NCI-H345 treated with DMSO at 0.1 percent for 48 hours (cell line): ENCODE data around the gene CYP20A1.
"Not testable (repeated sequence)": the region's sequence is repeated elsewhere in the genome, so short reads cannot be mapped to it uniquely, and the experiment has no call there.

Experiments used
- DNase-seq: peaks from one replicate; lab custom pipeline; 2025; ENCODE audit not compliant: unreplicated experiment; lab: John Stamatoyannopoulos, UW

Gene CYP20A1, protein sequence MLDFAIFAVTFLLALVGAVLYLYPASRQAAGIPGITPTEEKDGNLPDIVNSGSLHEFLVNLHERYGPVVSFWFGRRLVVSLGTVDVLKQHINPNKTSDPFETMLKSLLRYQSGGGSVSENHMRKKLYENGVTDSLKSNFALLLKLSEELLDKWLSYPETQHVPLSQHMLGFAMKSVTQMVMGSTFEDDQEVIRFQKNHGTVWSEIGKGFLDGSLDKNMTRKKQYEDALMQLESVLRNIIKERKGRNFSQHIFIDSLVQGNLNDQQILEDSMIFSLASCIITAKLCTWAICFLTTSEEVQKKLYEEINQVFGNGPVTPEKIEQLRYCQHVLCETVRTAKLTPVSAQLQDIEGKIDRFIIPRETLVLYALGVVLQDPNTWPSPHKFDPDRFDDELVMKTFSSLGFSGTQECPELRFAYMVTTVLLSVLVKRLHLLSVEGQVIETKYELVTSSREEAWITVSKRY

DNA sequence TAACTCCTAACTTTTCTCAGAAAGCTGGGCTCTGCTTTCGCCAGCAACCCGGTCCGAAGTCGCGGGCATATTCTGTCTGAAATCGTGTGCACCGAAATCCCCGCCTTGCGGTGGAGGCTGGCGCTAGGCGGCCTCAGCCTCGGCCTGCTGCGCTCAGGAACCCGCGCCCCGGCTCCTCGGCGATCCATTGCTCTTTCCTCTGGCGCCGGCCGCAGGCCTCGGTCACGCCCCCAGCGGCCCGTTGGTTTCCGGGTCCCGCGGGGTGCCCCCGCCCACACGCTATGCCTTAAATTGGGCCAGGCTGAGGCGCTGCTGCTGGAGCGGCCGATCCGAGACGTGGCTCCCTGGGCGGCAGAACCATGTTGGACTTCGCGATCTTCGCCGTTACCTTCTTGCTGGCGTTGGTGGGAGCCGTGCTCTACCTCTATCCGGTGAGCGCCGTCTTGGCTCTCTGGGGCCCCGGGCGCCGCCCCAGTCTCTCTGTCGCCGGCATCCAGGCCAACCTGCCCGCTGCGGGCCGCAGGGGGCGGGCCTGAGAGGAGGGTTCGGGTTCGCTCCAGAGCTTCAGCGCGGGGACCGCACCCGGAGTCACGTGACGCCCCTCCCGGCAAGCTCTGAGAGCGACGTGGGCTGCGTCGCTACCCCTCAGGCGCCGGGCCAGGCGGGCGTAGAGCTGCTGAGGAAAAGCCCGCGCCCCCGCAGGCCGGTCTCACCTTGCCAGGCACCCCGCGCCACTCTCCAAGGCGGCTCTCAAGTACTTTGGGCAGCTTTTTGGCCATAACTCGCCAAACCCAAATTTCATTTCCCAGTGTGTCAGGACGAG, at the start of gene CYP20A1:
CYP20A1 (plus strand) TSS at position 315 of the 823 bp plus-strand sequence; CDS start at position 360, 45 bp downstream.
- DNase-seq = peak; percentile 90

DNA sequence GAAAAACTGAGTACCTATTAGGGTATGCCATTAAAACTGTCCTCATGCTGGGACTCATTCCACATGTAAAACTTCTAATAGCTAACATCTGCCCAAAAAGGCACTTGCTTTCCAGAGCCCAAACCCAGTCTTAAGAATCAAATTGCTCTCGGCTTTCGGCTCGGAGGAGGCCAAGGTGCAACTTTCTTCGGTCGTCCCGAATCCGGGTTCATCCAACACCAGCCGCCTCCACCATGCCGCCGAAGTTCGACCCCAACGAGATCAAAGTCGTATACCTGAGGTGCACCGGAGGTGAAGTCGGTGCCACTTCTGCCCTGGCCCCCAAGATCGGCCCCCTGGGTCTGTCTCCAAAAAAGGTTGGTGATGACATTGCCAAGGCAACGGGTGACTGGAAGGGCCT, 48.3 kb upstream of the CYP20A1 start:
- not testable (repeated sequence) for DNase-seq

DNA sequence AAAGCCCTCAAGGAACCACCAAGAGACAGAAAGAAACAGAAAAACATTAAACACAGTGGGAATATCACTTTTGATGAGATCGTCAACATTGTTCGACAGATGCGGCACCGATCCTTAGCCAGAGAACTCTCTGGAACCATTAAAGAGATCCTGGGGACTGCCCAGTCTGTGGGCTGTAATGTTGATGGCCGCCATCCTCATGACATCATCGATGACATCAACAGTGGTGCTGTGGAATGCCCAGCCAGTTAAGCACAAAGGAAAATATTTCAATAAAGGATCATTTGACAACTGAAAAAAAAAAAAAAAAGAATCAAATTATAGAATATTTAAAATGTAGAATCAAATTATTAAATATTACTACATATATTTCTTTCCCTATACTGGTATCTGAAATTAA, 47.8 kb upstream of the CYP20A1 start:
- DNase-seq = not testable (repeated sequence)

DNA sequence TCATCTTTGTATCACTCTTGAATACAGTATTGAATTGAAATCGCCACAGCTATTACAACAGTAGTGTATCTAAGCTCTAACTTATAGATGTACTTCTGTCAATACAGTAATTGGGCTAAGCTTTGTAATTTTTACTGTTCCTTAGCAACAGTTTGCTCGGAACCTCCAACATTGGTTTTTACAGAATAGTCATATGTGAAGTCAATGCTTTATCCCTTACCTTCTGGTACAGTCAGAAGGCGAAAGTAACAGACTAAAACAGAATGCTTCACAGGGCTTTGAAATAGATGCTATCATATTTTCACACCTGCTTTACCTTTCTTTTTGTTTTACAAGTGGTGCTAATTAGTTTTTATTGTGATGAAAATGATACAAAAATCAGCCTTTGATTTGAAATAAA, 46.9 kb upstream of the CYP20A1 start:
- no peak for DNase-seq

DNA sequence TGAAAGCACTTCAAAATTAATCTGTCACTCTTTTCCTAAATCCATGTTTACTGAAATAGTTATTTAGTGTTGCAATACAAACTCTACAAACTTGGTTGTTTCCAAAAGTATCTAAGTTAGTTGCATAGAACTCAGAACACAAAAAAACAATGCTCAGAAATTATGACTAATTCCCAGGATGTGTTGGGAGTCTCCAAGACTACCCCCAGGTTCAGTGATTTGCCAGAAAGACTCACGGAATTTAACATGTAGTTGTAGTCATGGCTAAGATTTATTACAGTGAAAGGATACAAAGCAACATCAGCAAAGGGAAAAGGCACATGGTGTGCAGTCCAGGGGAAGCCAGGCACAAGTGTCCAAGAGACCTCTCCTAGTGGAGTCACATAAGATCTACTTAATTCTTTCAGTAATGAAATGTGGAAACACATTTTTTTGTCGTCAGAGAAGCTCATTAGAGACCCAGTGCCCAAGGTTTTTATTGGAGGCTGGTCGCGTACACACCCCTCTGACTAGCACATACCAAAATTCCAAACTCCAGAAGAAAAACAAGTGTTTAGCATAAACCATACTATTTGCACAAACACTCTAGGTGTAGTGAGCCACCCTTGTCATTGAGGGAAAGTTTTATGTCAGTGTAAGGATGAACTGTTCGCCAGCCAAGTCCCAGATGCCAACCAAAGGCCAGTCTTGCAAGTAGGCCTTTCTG, 43.3 kb upstream of the CYP20A1 start:
- DNase-seq = no peak

DNA sequence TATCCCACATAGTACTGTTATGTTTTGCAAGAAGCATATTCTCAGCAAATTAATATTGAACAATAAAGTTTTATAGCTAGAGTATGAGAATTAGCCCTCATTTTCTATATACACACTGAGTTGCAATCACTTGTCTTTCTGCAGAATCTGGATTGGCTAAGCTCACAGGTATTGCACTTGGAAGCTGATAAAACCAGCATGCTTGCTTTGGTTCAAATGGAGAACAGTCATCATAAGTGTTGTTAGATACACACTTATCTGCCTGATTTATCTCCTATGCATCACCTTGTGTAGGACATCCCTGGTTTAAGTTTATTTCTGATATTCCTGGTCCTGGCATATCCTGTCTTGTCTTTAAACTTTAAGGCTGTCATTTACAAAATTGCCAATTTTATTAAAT, 38.0 kb upstream of the CYP20A1 start:
- DNase-seq = no peak

DNA sequence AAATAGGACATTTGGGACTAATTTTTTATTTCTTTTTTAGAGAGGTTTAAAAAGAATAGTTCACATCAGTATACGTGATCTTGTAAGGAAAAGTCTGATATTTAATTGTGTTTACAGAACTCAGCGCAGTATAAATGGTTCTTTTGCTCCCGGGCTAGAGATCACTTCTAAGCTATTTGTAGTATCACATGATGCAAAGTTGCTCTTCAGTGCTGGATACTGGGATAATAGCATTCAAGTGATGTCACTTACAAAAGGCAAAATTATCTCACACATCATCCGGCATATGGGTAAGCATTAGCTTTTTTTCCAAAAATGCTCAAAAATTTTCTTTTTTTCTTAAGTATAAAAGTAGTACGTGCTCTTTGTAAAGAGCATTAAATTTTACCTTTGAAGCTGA, 37.4 kb upstream of the CYP20A1 start:
- DNase-seq = no peak

DNA sequence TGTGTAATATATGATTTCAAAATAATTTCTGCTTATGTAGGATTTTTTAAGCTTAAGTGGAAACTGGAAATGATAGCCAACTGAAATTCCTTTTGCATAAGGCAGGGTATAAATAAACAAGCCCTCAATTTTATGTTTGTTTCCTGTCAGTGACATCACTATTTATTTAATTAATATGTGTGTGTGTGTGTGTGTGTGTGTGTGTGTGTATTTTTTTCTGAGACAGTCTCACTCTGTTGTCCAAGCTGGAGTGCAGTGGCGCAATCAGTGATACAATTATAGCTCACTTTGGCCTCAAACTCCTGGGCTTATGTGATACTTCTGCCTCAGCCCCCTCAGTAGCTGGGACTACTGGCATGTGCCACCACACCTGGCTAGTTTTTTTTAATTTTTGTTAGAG, 29.3 kb upstream of the CYP20A1 start:
- DNase-seq = no peak

DNA sequence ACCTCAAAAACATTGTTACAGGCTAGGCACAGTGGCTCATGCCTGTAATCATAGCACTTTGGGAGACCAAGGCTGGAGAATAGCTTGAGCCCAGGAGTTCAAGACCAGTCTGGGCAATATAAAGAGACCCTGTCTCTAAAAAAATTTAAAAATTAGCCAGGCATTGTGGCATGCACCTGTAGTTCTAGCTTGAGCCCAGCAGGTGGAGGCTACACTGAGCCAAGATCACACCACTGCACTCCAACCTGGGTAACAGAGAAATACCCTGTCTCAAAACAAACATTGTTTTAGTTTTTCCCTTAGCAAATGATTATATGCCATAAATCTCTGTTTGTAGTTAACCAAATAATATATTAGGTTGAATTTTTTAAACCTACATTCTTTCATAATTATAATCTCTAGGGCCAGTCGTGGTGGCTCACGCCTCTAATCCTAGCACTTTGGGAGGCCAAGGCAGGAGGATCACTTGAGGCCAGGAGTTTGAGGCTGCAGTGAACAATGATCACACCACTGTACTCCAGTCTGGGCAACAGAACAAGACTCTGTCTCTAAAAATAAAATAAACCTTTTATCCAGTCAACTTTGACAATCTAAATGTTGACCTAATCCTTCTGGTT, 13.3 kb upstream of the CYP20A1 start:
- peak; percentile 4 for DNase-seq

DNA sequence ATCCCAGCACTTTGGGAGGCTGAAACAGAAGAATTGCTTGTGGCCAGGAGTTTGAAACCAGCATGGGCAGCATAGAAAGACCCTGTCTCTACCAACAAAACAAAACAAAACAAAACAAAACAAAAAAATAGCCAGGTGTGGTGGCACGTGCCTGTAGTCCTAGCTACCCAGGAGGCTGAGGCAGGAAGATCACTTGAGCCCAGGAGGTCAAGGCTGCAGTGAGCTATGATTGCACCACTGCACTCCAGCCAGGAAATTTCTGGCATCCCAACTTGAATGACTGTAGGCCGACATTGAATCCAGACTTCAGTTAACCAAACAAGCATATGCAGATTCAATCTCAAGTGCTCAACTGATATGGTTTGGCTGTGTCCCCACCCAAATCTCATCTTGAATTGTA, 9.1 kb upstream of the CYP20A1 start:
- DNase-seq = not testable (repeated sequence)

DNA sequence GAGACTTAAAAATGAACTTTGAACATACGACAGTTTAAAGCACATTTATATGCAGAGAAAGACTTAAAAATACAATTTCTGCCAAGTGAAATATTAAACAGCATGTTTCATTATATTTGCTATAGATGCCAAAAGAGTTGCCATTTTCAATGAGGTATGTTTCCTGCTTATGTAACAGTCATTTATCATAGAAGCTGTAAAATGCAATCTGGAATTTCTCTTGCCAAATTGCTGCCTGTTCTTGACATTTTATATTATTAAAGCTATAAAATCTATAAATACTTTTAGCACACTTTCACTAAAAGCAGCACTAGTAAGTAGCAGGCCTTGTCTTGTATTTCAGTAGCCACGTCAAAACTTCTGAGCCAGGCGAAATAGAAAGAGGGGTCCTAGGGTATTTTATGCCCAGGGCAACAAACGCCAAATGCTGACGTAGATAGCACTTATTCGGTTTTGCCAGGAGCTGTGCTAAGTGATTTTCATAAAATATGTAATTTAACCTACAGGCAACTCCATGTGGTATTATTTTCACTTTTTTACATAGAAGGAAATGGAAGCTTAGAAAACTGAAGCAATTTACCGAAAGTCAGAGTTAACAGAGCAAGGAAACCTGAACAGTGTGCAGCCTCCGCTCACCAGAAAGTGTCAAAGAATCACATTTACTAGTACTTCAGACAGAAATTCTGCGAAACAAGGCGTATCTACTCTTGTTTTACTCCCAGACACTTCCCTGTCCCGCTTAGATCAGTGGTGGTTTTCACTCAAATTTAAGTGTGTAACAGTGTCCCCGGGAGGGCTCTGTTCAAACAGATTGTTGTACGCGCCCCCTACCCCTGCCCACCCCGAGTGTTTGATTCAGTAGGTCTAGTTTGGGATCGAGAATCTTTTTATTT, 1.2 kb upstream of the CYP20A1 start:
- no peak for DNase-seq

DNA sequence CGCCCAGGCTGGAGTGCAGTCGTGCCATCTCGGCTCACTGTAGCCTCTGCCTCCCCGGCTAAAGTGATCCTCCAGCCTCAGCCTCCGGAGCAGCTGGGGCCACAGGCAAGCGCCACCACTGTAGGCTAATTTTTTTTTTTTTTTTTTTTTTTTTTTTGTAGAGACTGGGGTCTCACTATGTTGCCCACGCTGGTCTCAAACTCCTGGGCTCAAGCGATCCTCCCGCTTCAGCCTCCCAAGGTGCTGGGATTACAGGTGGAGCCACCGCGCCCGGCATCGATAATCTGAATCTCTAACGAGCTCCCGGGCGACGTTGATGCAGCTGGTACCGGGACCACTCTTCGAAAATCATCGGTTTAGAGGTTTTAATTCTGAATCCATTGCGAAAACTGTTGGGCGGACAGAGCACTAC, 520 bp upstream of the CYP20A1 start:
- DNase-seq = no peak

DNA sequence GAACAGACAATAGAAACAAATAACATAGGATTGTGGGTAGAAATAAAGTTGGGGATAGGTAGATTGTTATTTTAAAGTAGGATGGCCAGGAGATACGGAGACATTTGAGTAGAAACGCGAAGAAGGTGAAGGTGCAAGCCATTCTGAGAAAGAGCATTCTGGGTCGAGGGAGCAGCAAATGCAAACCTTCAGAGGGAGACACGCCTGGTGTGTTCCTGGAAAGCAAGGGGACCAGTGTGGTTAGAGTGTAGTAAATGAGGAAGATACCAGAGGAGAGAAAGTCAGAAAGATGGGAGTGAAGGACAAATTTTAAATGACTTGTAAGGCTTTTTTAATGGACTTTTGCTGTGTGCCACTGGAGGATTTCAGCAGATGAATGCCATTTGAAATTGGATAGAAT, 1.7 kb downstream of the CYP20A1 start:
- DNase-seq = no peak

DNA sequence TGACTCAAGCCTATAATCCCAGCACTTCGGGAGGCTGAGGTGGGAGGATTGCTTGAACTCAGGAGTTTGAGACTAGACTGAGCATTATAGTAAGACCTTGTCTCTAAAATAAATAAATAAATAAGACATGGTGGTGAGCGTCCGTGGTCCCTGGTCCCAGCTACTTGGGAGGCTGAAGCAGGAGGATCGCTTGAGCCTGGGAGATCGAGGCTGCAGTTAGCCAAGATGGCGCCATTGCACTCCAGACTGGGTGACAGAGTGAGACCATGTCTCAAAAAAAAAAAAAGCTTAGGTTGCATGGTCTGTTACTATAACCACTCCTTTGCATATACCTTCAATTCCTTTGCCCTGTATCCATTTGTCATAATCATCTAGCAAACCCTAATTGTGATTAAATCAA, 3.7 kb downstream of the CYP20A1 start:
- no peak for DNase-seq

DNA sequence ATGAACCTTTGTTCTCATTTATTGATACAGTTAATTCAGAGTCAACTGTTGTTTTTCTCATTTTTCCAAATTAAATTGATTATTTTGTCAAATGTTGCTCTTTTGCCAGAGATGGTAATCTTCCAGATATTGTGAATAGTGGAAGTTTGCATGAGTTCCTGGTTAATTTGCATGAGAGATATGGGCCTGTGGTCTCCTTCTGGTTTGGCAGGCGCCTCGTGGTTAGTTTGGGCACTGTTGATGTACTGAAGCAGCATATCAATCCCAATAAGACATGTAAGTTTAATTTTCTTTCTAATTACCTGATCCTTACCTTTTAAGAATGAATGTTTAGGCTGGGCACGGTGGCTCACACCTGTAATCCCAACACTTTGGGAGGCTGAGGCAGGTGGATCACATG, 7.8 kb downstream of the CYP20A1 start:
- DNase-seq = no peak

DNA sequence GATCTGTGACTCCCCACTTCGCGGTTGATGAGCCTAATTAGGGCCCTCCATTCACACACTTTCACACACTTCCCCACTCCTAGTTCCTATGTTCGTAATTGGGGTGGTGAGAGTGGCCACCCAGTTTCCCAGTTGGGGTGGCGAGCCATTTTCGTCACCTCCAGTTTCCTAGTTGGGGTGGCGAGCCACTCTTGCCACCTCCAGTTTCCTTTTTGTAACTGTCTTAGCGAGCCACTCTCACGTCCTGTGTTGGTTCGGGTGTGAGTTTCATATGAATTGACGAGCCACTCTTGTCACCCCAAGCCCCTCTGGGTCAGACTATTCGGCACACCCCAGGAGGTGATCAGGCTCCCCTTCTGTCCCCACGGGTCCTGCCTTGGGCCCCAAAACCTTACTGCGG, 14.0 kb downstream of the CYP20A1 start:
- no peak for DNase-seq

DNA sequence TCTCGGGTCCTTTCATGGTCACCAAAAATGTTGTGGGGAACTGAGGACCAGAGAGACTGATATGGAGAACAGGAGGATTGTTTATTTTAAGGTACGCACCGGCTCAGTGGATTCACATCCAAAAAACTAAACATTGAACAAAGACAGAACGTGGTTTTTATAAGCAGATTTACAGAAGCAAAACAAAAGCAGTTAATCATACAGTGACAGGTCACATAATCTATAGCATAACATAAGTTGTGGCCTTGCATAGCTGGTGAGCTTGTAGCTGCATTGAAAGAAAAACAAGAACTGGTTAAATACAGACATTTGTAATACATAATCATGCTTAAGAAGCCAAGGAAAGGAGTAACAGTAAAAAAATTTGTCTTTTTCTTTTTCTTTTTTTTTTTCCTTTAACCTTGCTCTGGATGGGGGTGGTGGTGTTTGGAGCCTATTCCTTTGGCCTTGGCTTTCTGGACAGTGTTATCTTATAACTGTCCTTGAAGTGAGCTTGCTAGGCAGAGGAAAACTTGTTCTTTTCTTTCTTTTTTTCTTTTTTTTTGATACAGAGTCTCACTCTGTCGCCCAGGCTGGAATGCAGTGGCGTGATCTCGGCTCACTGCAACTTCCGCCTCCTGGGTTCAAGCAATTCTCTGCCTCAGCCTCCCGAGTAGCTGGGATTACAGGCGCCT, 14.7 kb downstream of the CYP20A1 start:
- DNase-seq = not testable (repeated sequence)

DNA sequence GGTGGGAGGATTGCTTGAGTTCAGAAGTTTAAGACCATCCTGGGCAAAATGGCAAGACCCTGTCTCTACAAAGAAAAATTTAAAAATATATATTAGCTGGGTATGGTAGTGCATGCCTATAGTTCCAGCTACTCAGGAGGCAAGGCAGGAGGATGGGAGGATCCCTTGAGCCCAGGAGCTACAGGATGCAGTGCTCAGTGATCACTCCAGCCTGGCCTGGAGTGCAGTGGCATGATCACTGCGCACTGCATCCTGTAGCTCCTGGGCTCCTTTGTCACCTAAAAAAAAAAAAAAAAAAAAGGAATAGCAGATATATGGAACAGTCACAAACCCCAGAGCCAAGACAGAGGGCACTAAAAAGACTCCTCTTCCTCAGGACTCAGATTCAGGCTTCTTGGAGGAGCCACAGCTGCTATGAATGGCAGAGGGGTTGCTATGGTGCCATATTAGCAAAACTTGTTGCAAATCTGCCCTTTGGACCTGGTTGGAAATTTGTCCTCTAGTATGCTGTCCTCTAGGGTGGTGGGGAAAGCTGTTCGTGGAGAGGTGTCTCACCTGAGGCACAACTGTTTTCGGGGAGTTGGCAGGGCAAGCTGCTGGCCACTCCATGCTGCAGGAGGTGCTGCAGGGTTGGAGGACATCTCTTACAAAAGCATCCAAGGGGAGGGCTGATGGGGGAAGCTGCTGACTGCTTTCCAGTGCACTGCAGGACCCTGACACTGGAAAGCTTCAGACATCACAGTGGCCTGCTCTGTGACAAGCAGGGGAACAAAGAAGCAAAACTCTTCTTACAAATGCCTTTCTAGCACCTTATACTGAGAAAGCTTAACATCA, 22.7 kb downstream of the CYP20A1 start:
- no peak for DNase-seq

DNA sequence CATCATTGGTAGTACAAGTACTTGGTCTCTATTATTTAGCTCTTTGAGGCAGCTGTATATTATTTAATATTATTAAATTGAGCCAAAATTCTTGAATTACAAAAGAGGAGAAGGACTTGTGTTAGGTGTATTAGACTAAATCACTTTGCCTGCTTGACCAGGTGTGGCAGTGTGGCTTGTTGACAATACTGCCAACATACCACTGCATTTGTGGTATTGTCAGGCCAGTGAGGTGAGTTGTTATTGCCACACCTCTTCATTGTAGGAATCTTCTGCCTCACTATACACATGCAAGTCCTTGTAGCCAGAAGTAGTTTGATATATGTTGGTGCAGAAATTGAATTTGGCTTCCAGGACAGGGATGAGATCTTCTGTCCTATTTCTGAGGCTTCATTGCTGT, 40.5 kb downstream of the CYP20A1 start:
- DNase-seq = no peak
